ENCODE results near the gene SUPT4H1.

- TF ChIP-seq CTCF (conservative IDR thresholded peaks at IDR 0.05) (no peak), EZH2 (IDR thresholded peaks at IDR 0.05; ENCODE audit: low read depth) (no peak)
Observed at GRCh38 chr17:58357312-58358297, 5.6 kb upstream of the SUPT4H1 start.
